C4-2B (cell line): Measurements from ENCODE around the gene TIPARP.

Experiments used
- CTCF ChIP-seq: fragments of 450-650 bp; conservative IDR thresholded peaks from 2 replicates; pipeline ENCODE4 v1.5.1; 2017; ENCODE audit warnings: mild to moderate bottlenecking
- ZFX ChIP-seq: fragments of 450-650 bp; IDR thresholded peaks from 2 replicates; pipeline ENCODE4 v1.6.1; 2017

GRCh38 chr3:156707588-156707987, 33.2 kb downstream of the TIPARP start:
- TF ChIP-seq CTCF (no peak), ZFX (no peak)
